ENCODE results near the gene LRMDA.
"Not testable (repeated sequence)": the region's sequence is repeated elsewhere in the genome, so short reads cannot be mapped to it uniquely, and the experiment has no call there.

LRMDA gene

GRCh38 chr10:76553263-76554032, 1122.0 kb downstream of the LRMDA start:
- DNase-seq: no peak

- no peak for DNase-seq
Measured at GRCh38 chr10:76554033-76554408, 1122.6 kb downstream of the LRMDA start.

GRCh38 chr10:76554478-76554877, 1123.1 kb downstream of the LRMDA start:
- DNase-seq: no peak

GRCh38 chr10:76555067-76555670, 1123.7 kb downstream of the LRMDA start:
- DNase-seq: no peak

GRCh38 chr10:76557366-76557765, 1125.9 kb downstream of the LRMDA start:
- no peak for DNase-seq

GRCh38 chr10:76558586-76558985, 1127.2 kb downstream of the LRMDA start:
- DNase-seq: no peak

GRCh38 chr10:76558996-76559891, 1127.8 kb downstream of the LRMDA start:
- no peak for DNase-seq

GRCh38 chr10:76559892-76560220, 1128.4 kb downstream of the LRMDA start:
- DNase-seq: no peak

GRCh38 chr10:76560338-76560737, 1128.9 kb downstream of the LRMDA start:
- DNase-seq: no peak

GRCh38 chr10:76563286-76563685, 1131.9 kb downstream of the LRMDA start:
- no peak for DNase-seq

GRCh38 chr10:76572021-76572420, 1140.6 kb downstream of the LRMDA start:
- DNase-seq: no peak

- DNase-seq: no peak
Measured at GRCh38 chr10:76576276-76576962, 1145.0 kb downstream of the LRMDA start.

- DNase-seq: no peak
Measured at GRCh38 chr10:76577455-76577854, 1146.0 kb downstream of the LRMDA start.

GRCh38 chr10:76581506-76582256, 1150.3 kb downstream of the LRMDA start:
- DNase-seq: no peak

- no peak for DNase-seq
Measured at GRCh38 chr10:76582531-76582930, 1151.1 kb downstream of the LRMDA start.

GRCh38 chr10:76583711-76584161, 1152.3 kb downstream of the LRMDA start:
- DNase-seq: no peak

- not testable (repeated sequence) for DNase-seq
Measured at GRCh38 chr10:76584466-76584865, 1153.0 kb downstream of the LRMDA start.

All from hippocampal formation (tissue), 2 donors.